ENCODE results near the gene ZNF726.

ZNF726 gene

DNA sequence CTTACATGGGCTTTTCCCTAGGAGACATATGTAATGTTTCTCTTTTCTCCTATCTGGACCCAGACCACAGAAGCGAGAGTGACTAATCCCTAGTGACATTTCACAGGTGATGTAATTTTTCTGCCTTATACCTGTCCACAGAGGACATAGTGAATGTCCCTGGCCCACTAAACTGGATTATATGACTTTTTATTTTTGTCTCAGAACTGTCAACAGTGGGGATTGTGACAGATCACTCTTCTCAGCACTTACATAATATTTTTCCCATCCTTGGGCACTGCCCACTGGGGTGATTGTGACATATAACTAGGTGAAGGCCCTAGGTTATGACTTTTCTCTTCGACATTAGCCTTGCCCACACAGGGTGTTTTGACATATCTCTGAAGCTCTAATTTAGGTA is 7.9 kb upstream of the ZNF726 start:
- no peak for DNase-seq (ENCODE audit: low spot score)
- TF ChIP-seq, protein P1, sequence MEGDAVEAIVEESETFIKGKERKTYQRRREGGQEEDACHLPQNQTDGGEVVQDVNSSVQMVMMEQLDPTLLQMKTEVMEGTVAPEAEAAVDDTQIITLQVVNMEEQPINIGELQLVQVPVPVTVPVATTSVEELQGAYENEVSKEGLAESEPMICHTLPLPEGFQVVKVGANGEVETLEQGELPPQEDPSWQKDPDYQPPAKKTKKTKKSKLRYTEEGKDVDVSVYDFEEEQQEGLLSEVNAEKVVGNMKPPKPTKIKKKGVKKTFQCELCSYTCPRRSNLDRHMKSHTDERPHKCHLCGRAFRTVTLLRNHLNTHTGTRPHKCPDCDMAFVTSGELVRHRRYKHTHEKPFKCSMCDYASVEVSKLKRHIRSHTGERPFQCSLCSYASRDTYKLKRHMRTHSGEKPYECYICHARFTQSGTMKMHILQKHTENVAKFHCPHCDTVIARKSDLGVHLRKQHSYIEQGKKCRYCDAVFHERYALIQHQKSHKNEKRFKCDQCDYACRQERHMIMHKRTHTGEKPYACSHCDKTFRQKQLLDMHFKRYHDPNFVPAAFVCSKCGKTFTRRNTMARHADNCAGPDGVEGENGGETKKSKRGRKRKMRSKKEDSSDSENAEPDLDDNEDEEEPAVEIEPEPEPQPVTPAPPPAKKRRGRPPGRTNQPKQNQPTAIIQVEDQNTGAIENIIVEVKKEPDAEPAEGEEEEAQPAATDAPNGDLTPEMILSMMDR (IDR thresholded peaks at IDR 0.05; ENCODE audit: borderline replicate concordance, control extremely low read depth, extremely low read depth, insufficient read depth, missing control alignments), result no peak
- in situ Hi-C loops (cut with MboI; ENCODE audit: low sequenced_read_pairs, unreplicated experiment), result no loop called here

DNA sequence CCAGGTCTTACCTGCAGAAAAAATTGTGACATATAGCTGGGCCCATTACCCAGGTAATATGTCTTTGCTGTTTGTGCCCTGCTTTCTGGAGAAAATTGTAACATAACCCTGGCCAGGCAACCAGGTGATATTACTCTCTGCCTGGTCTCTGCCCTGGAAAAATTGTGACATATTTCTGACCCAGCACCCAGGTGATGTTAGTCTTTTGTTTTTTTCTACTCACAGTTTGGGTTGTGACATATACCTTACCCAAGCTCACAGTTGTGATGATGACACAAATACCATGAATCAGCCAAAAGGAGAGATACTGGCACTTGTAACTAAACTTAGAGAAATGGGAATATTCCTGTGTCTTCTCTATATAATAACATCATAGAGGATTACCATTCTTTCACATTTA is 6.5 kb upstream of the ZNF726 start:
- no peak for DNase-seq (ENCODE audit: low spot score)
- TF ChIP-seq, protein P1 (IDR thresholded peaks at IDR 0.05; ENCODE audit: borderline replicate concordance, control extremely low read depth, extremely low read depth, insufficient read depth, missing control alignments), result no peak
- in situ Hi-C loops (cut with MboI; ENCODE audit: low sequenced_read_pairs, unreplicated experiment), result no loop called here

DNA sequence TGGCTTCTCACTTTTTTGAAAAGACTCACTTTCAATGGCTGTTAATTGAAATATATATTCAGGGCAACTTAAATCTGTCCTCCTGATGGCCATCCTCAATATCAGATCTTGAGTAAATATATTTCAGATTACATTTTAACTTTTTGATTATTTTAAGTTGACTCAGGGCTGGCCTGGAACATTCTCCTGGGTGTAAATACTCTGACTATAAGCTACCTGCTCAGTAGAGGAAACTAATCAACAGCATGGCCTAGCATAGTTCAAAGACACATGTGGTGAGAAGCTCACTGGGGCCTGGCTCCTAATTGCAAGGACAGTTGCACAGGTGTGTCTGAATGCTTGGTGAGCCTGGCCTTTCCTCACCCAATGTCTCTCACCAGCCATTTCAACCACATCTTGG is 5.5 kb upstream of the ZNF726 start:
- DNase-seq (ENCODE audit: low spot score), result no peak
- TF ChIP-seq, protein P1 (IDR thresholded peaks at IDR 0.05; ENCODE audit: borderline replicate concordance, control extremely low read depth, extremely low read depth, insufficient read depth, missing control alignments), result no peak
- in situ Hi-C loops (cut with MboI; ENCODE audit: low sequenced_read_pairs, unreplicated experiment), result no loop called here

DNA sequence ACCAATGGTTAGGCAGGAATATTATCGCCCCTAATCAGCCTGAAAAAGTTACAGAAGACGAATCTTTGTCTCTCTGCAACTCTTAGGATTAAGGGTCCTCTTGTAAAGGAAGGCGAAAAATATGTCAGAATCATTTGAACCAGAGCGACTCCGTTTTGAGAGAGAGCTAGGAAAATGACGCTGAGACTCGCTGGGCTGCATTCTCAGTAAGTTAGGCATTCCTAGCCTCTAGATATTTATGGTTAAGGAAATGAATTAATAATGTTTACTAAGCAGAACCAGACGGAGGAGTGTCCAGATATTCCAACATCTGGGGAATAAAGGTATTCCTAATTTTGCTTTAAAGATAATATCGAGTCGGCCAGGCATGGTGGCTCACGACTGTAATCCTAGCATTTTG is 755 bp upstream of the ZNF726 start:
- in situ Hi-C loops (cut with MboI; ENCODE audit: low sequenced_read_pairs, unreplicated experiment), result no loop called here
- TF ChIP-seq, protein P1 (IDR thresholded peaks at IDR 0.05; ENCODE audit: borderline replicate concordance, control extremely low read depth, extremely low read depth, insufficient read depth, missing control alignments), result no peak
- no peak for DNase-seq (ENCODE audit: low spot score)

DNA sequence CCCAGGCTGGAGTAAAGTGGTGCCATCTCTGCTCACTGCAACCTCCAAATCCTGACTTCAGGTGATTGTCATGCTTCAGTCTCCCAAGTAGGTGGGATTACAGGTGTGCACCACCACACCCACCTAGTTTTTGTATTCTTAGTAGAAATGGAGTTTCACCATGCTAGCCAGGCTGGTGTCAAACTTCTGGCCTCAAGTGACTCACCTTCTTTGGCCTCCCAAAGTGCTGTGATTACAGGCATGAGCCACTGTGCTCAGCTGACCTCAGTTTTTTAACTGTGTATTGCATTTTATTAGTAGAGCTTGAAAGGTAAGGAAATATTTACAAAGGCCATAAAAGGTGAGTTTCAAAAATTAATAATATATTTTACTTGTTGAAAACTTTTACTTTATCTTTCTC is 2.3 kb downstream of the ZNF726 start:
- TF ChIP-seq, protein P1 (IDR thresholded peaks at IDR 0.05; ENCODE audit: borderline replicate concordance, control extremely low read depth, extremely low read depth, insufficient read depth, missing control alignments), result no peak

DNA sequence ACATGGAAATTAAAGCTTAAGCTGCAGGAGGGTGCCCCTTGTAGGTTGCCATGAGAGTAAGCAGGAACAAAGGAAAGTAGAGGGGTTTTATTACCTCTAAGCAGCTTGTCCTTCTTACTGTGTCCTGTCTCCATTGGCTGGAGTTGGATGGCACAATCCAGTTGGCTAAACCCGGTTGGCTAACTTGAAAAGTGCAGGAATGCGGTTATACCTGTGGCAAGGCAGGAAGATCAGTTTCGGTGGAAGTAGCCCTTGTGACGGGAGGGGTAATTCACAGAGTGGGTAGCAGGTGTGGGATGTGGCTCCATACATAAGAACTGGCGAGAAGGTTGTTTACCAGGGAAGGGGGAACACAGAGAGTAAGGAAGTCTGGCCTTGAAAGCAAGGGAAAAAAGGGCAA is 3.2 kb downstream of the ZNF726 start:
- DNase-seq (ENCODE audit: low spot score), result no peak
- in situ Hi-C loops (cut with MboI; ENCODE audit: low sequenced_read_pairs, unreplicated experiment), result no loop called here
- TF ChIP-seq, protein P1 (IDR thresholded peaks at IDR 0.05; ENCODE audit: borderline replicate concordance, control extremely low read depth, extremely low read depth, insufficient read depth, missing control alignments), result no peak

More for the DNA sequence above, 2.3 kb downstream of the ZNF726 start:
- DNase-seq (ENCODE audit: low spot score), result no peak
- in situ Hi-C loops (cut with MboI; ENCODE audit: low sequenced_read_pairs, unreplicated experiment), result no loop called here

DNA sequence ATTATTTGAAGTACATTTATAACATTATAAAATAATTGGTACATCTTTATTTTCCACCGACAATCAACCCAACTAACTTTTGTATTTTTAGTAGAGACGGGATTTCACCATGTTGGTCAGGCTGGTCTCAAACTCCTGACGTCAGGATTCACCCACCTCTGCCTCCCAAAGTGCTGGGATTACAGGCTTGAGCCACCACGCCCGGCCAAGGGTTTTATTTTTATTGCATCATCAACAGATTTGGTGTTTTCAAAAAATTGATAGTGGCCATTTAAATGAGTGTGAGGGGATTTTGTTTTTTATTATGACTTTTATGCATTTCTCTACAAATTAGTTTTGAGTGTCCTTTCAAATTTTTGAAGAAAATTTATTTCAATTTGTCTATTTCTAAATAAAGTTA is 10.6 kb downstream of the ZNF726 start:
- TF ChIP-seq, protein P1 (IDR thresholded peaks at IDR 0.05; ENCODE audit: borderline replicate concordance, control extremely low read depth, extremely low read depth, insufficient read depth, missing control alignments), result no peak
- DNase-seq (ENCODE audit: low spot score), result no peak
- in situ Hi-C loops (cut with MboI; ENCODE audit: low sequenced_read_pairs, unreplicated experiment), result no loop called here
